ENCODE measurements around the gene HNF1B. TPM values are rescaled to one million over a fixed set of nuclear protein-coding genes. Genes with fewer than 3 reads are reported as not detected.

Gene HNF1B
- total RNA-seq, 3 donors from 2014 or later (not counting 1 experiment from before 2014, with no cell fraction given) = not detected

DNA sequence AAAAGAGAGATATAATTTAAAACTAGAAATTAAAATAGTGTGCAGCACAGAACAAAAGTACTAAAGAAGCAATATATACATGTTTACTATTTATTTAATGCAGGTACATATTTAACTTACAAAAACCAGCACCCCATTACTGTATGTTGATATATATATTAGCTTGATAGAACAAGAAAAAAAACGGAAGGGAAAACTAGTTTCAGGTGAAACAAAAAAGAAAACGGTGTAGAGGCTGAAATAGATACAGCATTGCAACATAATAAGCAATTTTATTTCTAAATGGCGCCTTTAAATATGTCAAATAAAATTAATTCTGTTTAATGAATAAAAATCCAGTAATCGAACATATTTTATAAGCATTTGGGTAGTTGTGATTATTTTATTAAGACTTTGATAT is 3.9 kb downstream of the HNF1B start:
- ATAC-seq = no peak
- DNase-seq = no peak
- Histone ChIP-seq H3K9me3 (ENCODE audit: control insufficient read depth, insufficient read depth, low read length) (no peaks in the 10 kb centered on the region), H3K4me1 (ENCODE audit: control insufficient read depth, insufficient read depth, low read length) (peaks cover 38% of the 10 kb centered on the region), H3K4me3 (ENCODE audit: low read length) (no peak overlapping the region), H3K27ac (ENCODE audit: low read length) (no peak overlapping the region), H3K36me3 (ENCODE audit: control insufficient read depth, insufficient read depth, low read length) (no peaks in the 10 kb centered on the region), H3K27me3 (ENCODE audit: control insufficient read depth, insufficient read depth, low read length) (peaks cover 78% of the 10 kb centered on the region)
- intact Hi-C loops (cut with micrococcal nuclease) = no loop called here
- Mint-ChIP-seq H3K4me1 (peaks cover 6 to 20% of the 10 kb centered on the region in 2 donors), H3K36me3 (no peaks in the 10 kb centered on the region), H3K27me3 (ENCODE audit: low read depth in 2 of 2) (peaks cover 61 to 74% of the 10 kb centered on the region in 2 donors), H3K9me3 (no peaks in the 10 kb centered on the region), H3K4me3 (peak overlapping the region; percentile 32), H3K27ac (no peak overlapping the region)
- no CpG with 5 or more reads among the region's 4 CpGs for WGBS (ENCODE audit: insufficient coverage)
- TF ChIP-seq, protein P1, sequence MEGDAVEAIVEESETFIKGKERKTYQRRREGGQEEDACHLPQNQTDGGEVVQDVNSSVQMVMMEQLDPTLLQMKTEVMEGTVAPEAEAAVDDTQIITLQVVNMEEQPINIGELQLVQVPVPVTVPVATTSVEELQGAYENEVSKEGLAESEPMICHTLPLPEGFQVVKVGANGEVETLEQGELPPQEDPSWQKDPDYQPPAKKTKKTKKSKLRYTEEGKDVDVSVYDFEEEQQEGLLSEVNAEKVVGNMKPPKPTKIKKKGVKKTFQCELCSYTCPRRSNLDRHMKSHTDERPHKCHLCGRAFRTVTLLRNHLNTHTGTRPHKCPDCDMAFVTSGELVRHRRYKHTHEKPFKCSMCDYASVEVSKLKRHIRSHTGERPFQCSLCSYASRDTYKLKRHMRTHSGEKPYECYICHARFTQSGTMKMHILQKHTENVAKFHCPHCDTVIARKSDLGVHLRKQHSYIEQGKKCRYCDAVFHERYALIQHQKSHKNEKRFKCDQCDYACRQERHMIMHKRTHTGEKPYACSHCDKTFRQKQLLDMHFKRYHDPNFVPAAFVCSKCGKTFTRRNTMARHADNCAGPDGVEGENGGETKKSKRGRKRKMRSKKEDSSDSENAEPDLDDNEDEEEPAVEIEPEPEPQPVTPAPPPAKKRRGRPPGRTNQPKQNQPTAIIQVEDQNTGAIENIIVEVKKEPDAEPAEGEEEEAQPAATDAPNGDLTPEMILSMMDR (IDR thresholded peaks at IDR 0.05) = no peak

DNA sequence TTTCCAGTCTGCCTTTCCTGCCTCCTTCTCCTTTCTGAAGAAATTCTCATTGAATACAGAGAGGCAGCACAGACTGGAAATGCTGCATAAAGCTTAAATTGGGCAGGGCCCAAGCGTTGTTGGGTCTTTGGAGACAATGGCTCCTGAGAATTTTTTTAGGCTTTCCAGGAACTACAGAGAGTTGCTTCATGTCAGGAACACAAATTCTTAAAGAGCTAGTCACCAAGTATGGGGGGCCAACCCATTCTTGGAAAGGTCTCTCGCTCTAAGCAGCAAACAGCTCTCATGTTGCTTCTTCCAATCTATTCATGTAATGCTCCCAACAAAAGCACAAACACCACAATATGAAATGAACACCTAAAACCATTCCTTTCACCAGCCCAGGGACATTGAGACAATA is 6.9 kb downstream of the HNF1B start:
- Mint-ChIP-seq H3K4me3 (no peak overlapping the region), H3K36me3 (no peaks in the 10 kb centered on the region), H3K9me3 (no peaks in the 10 kb centered on the region), H3K4me1 (peaks cover 0 to 7% of the 10 kb centered on the region in 2 donors), H3K27me3 (ENCODE audit: low read depth in 2 of 2) (peaks cover 46 to 54% of the 10 kb centered on the region in 2 donors), H3K27ac (no peak overlapping the region)
- H3K9me3 ChIP-seq (ENCODE audit: control insufficient read depth, insufficient read depth, low read length) = no peaks in the 10 kb centered on the region
- no peak overlapping the region for H3K4me3 ChIP-seq (ENCODE audit: low read length)
- TF ChIP-seq, protein P1 (IDR thresholded peaks at IDR 0.05) = no peak
- H3K4me1 ChIP-seq (ENCODE audit: control insufficient read depth, insufficient read depth, low read length) = peaks cover 9% of the 10 kb centered on the region
- intact Hi-C loops (cut with micrococcal nuclease) = no loop called here
- no peak for ATAC-seq
- no peak overlapping the region for H3K27ac ChIP-seq (ENCODE audit: low read length)
- H3K36me3 ChIP-seq (ENCODE audit: control insufficient read depth, insufficient read depth, low read length) = no peaks in the 10 kb centered on the region
- 78% methylated on average over 2 of the region's 2 CpGs for WGBS (ENCODE audit: insufficient coverage)
- peaks cover 53% of the 10 kb centered on the region for H3K27me3 ChIP-seq (ENCODE audit: control insufficient read depth, insufficient read depth, low read length)
- no peak for DNase-seq

GRCh38 chr17:37737081-37737480 is 7.8 kb downstream of the HNF1B start:
- peaks cover 0 to 4% of the 10 kb centered on the region in 2 donors for H3K4me1 Mint-ChIP-seq
- no peaks in the 10 kb centered on the region for H3K9me3 Mint-ChIP-seq
- no peaks in the 10 kb centered on the region for H3K36me3 ChIP-seq (ENCODE audit: control insufficient read depth, insufficient read depth, low read length)
- no peak overlapping the region for H3K27ac Mint-ChIP-seq
- no peaks in the 10 kb centered on the region for H3K36me3 Mint-ChIP-seq
- peaks cover 4% of the 10 kb centered on the region for H3K4me1 ChIP-seq (ENCODE audit: control insufficient read depth, insufficient read depth, low read length)
- TF ChIP-seq, protein P1 (IDR thresholded peaks at IDR 0.05) = no peak
- no peak overlapping the region for H3K4me3 ChIP-seq (ENCODE audit: low read length)
- ATAC-seq (no peak), DNase-seq (no peak)
- no peak overlapping the region for H3K27ac ChIP-seq (ENCODE audit: low read length)
- H3K4me3 Mint-ChIP-seq = no peak overlapping the region
- peaks cover 40 to 51% of the 10 kb centered on the region in 2 donors for H3K27me3 Mint-ChIP-seq (ENCODE audit: low read depth in 2 of 2)
- H3K27me3 ChIP-seq (ENCODE audit: control insufficient read depth, insufficient read depth, low read length) = peaks cover 49% of the 10 kb centered on the region
- H3K9me3 ChIP-seq (ENCODE audit: control insufficient read depth, insufficient read depth, low read length) = no peaks in the 10 kb centered on the region
- 100% methylated on average over 1 of the region's 1 CpG for WGBS (ENCODE audit: insufficient coverage)
- intact Hi-C loops (cut with micrococcal nuclease) = no loop called here

- H3K9me3 Mint-ChIP-seq = no peaks in the 10 kb centered on the region
- ATAC-seq (peak in 1 of 3 donors; percentile 37), DNase-seq (no peak)
- Histone ChIP-seq H3K4me1 (ENCODE audit: control insufficient read depth, insufficient read depth, low read length) (no peaks in the 10 kb centered on the region), H3K4me3 (ENCODE audit: low read length) (no peak overlapping the region), H3K36me3 (ENCODE audit: control insufficient read depth, insufficient read depth, low read length) (no peaks in the 10 kb centered on the region), H3K27me3 (ENCODE audit: control insufficient read depth, insufficient read depth, low read length) (peaks cover 42% of the 10 kb centered on the region), H3K9me3 (ENCODE audit: control insufficient read depth, insufficient read depth, low read length) (no peaks in the 10 kb centered on the region), H3K27ac (ENCODE audit: low read length) (no peak overlapping the region)
- no peak overlapping the region for H3K4me3 Mint-ChIP-seq
- intact Hi-C loops (cut with micrococcal nuclease) = no loop called here
- no peaks in the 10 kb centered on the region for H3K4me1 Mint-ChIP-seq
- TF ChIP-seq, protein P1 (IDR thresholded peaks at IDR 0.05) = no peak
- WGBS (ENCODE audit: insufficient coverage) = 35% methylated on average over 6 of the region's 6 CpGs
- peaks cover 39 to 48% of the 10 kb centered on the region in 2 donors for H3K27me3 Mint-ChIP-seq (ENCODE audit: low read depth in 2 of 2)
- no peaks in the 10 kb centered on the region for H3K36me3 Mint-ChIP-seq
- H3K27ac Mint-ChIP-seq = no peak overlapping the region
Measured at GRCh38 chr17:37736428-37736827, 8.4 kb downstream of the HNF1B start.

Measured in natural killer cell (primary cell).